Chondrocyte (in vitro differentiated cells): Measurements from ENCODE around the gene HSF2BP. TPM values are rescaled to one million over a fixed set of nuclear protein-coding genes. Genes with fewer than 3 reads are reported as not detected.
"Not testable (repeated sequence)": the region's sequence is repeated elsewhere in the genome, so short reads cannot be mapped to it uniquely, and the experiment has no call there.

Source experiments
- DNase-seq: peaks from one replicate; pipeline ENCODE4 v3.0.0; 2021; ENCODE audit warnings: mixed read lengths, low spot score
- H3K27ac Mint-ChIP-seq: one replicate; pipeline ENCODE4 v1.8.0; 2021; ENCODE audit warnings: mild to moderate bottlenecking, moderate library complexity, mixed read lengths; ENCODE audit not compliant: unreplicated experiment
- H3K27me3 Mint-ChIP-seq: 2 replicates; pipeline ENCODE4 v1.8.0; 2021; ENCODE audit warnings: low read depth, mixed read lengths
- H3K36me3 Mint-ChIP-seq: 2 replicates; pipeline ENCODE4 v1.8.0; 2021; ENCODE audit warnings: low read depth, mixed read lengths
- H3K4me1 Mint-ChIP-seq: 2 replicates; pipeline ENCODE4 v1.8.0; 2021; ENCODE audit warnings: low read depth, mild to moderate bottlenecking, mixed read lengths
- H3K4me3 Mint-ChIP-seq: one replicate; pipeline ENCODE4 v1.8.0; 2021; ENCODE audit warnings: mild to moderate bottlenecking, moderate library complexity, mixed read lengths; ENCODE audit not compliant: unreplicated experiment
- H3K9me3 Mint-ChIP-seq: 2 replicates; pipeline ENCODE4 v1.8.0; 2021; ENCODE audit warnings: low read depth, mixed read lengths
- total RNA-seq: library from RNA; stranded (reverse); gene quantifications from 3 replicates; pipeline ENCODE4 v1.2.1, GENCODE V29; 2021
- TF ChIP-seq, protein P1 (sequence below): fragments of 200-600 bp; sonication (generic); IDR thresholded peaks from 2 replicates; pipeline ENCODE4 v1.5.0; 2021; ENCODE audit warnings: antibody characterized with exemption, mild to moderate bottlenecking, moderate library complexity

HSF2BP gene
- total RNA-seq, 1 donor from 2014 or later, result 3.5 TPM

DNA sequence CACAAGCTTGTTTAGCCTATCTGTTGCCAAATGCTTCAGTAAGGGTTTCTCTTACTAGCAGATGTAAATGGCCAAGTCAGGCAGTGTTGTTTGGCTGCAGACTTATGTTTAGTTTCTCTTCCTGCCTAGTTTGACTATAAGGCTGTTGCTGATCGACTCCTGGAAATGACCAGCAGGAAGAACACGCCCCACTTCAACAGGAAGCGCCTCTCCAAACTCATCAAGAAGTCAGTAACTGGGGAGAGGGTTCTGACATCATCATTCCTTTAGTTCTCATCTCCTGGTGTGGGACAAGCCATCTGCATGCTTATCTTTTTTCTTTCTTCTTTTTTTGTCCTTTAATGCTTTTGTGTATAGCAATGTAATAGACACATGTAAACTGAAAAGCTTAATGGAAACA lies 25.1 kb upstream of the HSF2BP start:
- Mint-ChIP-seq H3K36me3 (peaks cover 30% of the 10 kb centered on the region), H3K4me3 (no peak overlapping the region), H3K27ac (no peak overlapping the region), H3K9me3 (no peaks in the 10 kb centered on the region), H3K4me1 (no peaks in the 10 kb centered on the region), H3K27me3 (no peaks in the 10 kb centered on the region)
- DNase-seq, result no peak
- TF ChIP-seq, protein P1, sequence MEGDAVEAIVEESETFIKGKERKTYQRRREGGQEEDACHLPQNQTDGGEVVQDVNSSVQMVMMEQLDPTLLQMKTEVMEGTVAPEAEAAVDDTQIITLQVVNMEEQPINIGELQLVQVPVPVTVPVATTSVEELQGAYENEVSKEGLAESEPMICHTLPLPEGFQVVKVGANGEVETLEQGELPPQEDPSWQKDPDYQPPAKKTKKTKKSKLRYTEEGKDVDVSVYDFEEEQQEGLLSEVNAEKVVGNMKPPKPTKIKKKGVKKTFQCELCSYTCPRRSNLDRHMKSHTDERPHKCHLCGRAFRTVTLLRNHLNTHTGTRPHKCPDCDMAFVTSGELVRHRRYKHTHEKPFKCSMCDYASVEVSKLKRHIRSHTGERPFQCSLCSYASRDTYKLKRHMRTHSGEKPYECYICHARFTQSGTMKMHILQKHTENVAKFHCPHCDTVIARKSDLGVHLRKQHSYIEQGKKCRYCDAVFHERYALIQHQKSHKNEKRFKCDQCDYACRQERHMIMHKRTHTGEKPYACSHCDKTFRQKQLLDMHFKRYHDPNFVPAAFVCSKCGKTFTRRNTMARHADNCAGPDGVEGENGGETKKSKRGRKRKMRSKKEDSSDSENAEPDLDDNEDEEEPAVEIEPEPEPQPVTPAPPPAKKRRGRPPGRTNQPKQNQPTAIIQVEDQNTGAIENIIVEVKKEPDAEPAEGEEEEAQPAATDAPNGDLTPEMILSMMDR, result no peak

DNA sequence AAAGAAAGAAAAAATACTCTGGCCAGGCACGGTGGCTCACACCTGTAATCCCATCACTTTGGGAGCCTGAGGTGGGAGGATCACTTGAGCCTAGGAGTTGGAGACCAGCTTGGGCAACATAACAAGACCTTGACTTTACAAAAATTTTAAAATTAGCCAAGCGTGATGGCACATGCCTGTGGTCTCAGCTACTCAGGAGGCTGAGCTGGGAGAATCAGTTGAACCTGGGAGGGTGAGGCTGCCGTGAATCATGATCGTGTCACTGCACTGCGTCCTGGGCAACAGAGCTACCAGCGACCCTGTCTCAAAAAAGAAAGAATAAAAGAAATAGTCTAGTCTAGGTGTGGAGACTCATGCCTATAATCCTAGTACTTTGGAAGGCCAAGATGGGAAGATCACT lies 22.4 kb upstream of the HSF2BP start:
- H3K36me3 Mint-ChIP-seq, result peaks cover 41% of the 10 kb centered on the region

DNA sequence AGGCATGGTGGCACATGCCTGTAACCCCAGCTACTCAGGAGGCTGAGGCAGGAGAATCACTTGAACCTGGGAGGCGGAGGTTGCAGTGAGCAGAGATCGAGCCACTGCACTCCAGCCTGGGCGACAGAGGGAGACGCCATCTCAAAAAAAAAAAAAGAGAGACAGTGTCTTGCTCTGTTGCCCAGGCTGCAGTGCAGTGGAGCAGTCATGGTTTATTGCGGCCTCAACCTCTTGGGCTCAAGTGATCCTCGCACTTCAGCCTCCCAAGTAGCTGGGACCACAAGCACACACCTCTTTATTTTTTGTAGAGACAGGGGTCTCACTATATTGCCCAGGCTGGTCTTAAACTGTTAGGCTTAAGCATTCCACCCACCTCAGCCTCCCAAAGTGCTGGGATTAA lies 21.1 kb upstream of the HSF2BP start:
- not testable (repeated sequence) for H3K4me1 Mint-ChIP-seq, H3K9me3 Mint-ChIP-seq, H3K4me3 Mint-ChIP-seq, H3K27ac Mint-ChIP-seq, H3K27me3 Mint-ChIP-seq, DNase-seq
- H3K36me3 Mint-ChIP-seq, result peaks cover 37% of the 10 kb centered on the region

More for the DNA sequence above, 22.4 kb upstream of the HSF2BP start:
- Mint-ChIP-seq H3K4me1 (no peaks in the 10 kb centered on the region), H3K4me3 (no peak overlapping the region), H3K9me3 (peaks cover 5% of the 10 kb centered on the region), H3K27ac (no peak overlapping the region), H3K27me3 (no peaks in the 10 kb centered on the region)
- TF ChIP-seq, protein P1, result no peak
- no peak for DNase-seq

DNA sequence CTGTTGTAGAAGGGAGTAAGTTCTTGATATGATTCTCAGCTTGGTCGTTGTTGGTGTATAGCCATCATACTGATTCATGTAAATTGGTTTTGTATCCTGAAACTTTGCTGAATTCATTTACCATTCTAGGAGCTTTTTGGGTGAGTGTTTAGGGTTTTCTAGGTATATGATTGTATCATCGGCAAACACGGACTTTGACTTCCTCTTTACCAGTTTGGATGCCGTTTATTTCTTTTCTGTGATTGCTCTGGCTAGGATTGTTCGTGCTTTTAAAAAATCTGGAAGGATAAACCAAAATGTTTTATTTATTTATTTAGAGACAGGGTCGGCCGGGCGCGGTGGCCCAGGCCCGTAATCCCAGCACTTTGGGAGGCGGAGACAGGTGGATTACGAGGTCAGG lies 20.7 kb upstream of the HSF2BP start:
- H3K27ac Mint-ChIP-seq, result no peak overlapping the region

DNA sequence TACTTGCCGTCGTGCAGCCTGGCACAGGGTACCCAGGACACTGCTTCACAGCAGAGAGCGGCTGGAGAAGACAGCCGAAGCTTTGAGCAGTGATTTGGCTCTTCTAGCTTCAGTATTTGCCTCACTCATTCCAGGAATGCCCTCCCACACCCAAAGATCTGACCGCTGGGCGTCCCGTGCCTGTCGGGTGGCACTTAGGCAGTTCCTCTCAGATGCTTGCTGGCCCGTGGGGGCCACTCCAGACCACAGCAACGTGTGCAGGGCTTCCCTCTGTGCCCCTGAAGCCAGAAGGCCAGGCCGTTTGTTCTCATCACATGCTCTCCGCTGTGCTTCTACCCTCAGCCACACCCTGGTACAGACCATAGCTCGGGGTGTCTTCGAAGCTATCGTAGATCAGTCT lies 17.1 kb upstream of the HSF2BP start:
- no peak for DNase-seq
- Mint-ChIP-seq H3K27ac (no peak overlapping the region), H3K27me3 (no peaks in the 10 kb centered on the region), H3K36me3 (peaks cover 38% of the 10 kb centered on the region), H3K4me1 (no peaks in the 10 kb centered on the region), H3K9me3 (peaks cover 5% of the 10 kb centered on the region), H3K4me3 (no peak overlapping the region)
- TF ChIP-seq, protein P1, result no peak

More for the DNA sequence above, 20.7 kb upstream of the HSF2BP start:
- Mint-ChIP-seq H3K36me3 (peaks cover 36% of the 10 kb centered on the region), H3K4me1 (no peaks in the 10 kb centered on the region), H3K9me3 (peaks cover 5% of the 10 kb centered on the region), H3K27me3 (no peaks in the 10 kb centered on the region), H3K4me3 (no peak overlapping the region)
- DNase-seq, result no peak
- TF ChIP-seq, protein P1, result no peak

DNA sequence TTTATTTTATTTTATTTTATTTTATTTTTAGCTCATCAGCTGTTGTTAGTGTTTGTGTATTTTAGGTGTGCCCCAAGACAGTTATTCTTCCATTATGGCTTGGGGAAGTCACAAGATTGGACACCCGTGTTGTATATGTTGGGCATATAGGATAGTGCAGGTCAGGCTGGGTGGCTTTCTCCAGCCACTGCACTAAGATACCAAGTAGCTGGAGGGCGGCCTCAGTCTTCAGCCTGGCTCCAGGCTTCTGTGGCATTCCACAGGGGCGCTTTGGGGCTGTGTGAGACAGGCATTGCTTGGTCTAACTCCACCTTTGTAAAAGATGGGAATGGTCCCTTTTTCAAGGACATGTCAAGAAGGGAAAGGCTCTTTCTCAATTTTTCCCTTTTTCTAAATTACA lies 16.6 kb upstream of the HSF2BP start:
- H3K4me1 Mint-ChIP-seq, result no peaks in the 10 kb centered on the region
- H3K27me3 Mint-ChIP-seq, result no peaks in the 10 kb centered on the region
- TF ChIP-seq, protein P1, result no peak
- peaks cover 38% of the 10 kb centered on the region for H3K36me3 Mint-ChIP-seq
- no peak for DNase-seq
- H3K27ac Mint-ChIP-seq, result no peak overlapping the region
- no peak overlapping the region for H3K4me3 Mint-ChIP-seq
- H3K9me3 Mint-ChIP-seq, result peaks cover 5% of the 10 kb centered on the region
